NCI-H187 (cell line): ENCODE data around the gene PCNX2.
"Not testable (repeated sequence)": the region's sequence is repeated elsewhere in the genome, so short reads cannot be mapped to it uniquely, and the experiment has no call there.

ENCODE experiments used
- DNase-seq, 2 experiments: peaks; one replicate each; lab custom pipeline; 2025; lab: John Stamatoyannopoulos, UW

The PCNX2 gene

DNA sequence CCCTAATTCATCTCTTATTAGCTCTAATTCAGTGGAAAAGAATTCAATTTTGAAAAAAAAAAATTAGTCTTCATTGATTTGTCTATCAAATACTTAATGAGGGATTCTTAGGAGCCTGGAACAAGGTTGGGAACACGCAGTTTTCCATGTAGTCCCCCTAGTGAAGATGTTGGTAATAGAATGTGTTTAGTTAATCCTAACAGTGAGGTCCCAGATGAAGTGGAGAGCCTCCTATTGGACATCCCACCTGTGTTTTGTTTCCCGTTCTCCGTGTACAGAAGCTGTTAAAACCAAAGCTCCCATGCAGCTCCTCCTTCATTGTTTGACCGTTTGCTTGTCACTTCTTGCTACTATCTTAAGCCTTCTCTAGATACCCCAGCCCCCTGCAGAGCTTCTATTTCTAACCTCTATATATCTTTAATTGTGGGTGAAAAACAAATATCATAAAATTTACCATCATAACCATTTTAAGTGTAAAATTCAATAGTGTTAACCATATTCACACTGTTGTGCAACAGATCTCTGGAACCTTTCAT lies 67.5 kb downstream of the PCNX2 start:
- no peak for DNase-seq

DNA sequence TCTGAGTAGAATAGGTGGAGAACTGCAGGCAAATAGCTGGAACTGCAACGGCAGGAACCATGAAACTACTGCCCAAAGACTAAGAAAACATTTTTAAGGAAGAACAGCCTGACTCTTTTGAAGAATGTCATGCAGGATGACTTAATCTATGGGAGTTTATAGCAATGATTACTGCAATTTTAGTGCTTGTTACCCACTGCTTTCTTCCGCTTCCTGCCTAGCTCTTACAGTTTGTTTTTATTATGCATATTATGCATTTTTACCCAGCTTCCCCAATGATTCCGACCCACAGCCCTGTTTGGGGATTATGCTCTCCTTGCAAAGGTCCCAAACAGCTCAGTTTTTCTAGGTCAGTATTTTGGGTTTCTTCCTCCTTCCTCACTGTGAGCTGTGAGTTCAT lies 71.2 kb downstream of the PCNX2 start:
- DNase-seq: no peak

DNA sequence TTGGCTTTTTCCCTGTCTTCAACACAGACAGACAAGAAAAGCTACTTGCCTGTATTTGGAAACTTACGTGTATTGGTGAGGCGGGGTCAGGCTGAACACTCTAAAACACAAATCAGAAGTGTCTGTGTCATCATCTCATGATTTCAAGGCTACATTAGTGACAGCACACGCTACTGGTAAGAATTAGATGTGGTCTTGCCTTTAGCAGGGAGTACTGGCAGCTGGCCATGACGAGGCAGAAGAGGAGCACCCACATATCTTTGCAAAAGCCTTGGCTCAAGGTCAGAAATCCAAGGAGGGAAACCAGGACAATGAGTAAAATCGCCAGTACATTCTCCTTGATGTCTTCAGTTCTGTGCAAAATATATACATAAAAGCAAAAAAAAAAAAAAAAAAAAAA lies 77.7 kb downstream of the PCNX2 start:
- no peak for DNase-seq

DNA sequence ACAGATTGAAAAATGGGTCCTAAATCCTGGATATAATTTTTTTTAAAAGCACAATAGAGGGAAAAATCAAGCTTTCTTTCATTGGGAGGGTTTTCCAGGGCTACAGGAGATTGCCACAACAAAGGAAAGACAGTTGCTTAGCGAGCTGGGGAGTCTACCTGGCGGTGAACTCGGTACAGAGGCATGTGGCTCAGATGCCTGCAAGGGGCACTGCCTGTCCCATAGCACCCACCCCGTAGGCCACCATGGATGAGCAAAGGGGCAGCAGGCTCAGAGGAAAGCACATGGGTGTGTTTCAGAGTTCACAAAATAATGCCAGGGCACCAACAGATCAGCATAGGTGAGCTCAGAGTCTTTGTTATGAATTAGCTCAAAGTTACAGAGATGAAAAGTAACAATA lies 79.5 kb downstream of the PCNX2 start:
- no peak for DNase-seq

DNA sequence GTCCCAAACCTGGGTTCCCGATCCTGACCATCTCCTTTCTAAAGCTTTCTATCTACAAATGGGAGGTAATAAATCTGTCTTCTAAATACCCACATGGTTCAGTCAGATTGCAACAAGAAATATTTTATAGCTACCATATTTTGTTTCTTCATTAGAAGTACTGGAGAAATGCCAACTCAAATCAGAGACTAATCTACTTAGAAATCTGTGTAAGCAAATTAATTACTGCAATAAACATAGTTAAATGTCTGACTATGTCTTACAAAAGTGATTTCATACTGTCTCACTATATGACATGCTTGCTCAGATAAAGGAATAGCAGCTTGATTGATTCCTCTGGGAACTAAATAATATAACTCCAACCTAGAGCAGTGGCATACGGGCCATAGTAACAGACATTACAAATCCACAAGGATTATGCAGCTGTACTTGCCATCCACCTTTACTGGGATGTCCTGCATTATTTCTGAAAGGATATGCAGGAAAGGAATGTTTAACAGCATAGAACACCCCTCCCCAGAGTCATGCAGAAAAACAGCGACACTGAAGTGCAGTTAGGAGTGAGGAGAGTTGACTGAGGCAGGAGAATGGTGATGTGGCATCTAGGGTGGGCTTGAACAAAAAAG lies 80.3 kb downstream of the PCNX2 start:
- no peak for DNase-seq

DNA sequence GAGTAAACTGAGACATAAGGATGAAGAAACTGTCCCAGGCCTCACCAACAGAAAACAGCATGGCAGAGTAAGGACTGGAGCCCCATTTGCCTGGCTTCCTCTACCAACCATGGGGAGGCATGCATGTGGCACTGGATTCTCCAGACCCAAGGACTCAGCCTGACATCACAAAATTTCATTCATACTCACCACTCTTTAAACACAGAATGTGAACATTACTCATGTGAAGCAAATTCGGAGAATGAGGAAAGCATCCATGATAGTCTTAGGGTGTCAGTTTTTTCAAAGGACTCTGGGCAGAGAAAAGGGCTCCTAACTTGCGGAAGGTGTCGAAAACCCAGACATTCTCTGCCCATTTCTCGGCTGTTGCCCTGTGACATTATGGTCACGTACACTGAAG lies 83.9 kb downstream of the PCNX2 start:
- DNase-seq: no peak

DNA sequence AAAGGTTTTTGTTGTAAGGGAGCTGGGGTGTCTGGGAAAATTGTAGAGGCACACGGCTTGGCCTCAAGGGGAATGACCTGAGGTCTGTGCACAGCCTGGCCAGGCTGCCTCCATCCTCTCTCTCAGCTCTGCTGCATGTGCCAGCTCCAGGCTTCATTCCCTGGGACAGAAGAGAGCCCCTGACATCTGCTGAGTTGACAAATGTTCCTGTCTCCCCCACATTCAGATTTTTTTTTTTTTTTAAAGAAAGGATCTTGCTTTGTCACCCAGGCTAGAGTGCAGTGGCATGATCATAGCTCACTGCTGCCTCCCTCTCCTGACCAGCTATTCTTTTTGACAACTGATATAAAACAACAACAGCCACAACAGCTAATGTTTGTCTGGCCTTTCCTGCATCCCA lies 84.4 kb downstream of the PCNX2 start:
- DNase-seq: no peak

DNA sequence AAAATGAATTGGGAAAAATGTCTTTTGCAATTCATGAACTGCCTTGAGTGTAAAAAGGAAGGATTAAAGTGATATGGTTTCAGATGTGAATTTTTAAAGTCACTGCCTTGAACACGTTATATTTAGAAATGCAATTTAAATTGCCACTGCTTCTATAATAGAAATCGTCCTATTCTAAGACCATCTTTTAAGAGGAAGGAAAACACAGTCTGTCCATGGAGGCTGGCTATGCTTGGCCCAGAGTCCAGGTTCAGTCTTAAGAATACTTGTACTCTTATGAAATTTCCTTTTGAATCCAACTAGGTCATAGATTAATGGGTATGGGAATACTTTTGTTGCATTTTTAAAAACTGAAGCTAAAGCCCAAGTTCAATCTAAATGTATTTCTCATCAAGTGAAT lies 86.0 kb downstream of the PCNX2 start:
- DNase-seq: no peak

DNA sequence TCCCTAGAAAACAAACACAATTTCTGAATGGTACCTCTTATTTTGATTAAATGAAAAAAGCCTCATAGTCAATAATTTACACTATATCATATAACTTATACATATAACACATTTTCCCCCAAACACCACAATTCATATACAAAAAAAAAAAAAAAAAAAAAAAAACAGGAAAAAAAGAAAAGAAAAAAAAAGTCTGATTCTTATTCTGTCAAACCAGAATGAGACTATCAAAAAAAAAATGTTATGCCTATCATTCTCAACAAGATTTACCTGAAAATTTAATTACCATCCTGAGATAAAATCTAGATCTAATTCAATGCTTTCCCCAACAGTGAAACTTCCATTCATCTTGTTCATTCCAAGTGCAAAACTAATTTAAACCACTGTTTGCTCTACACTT lies 86.8 kb downstream of the PCNX2 start:
- DNase-seq: no peak

DNA sequence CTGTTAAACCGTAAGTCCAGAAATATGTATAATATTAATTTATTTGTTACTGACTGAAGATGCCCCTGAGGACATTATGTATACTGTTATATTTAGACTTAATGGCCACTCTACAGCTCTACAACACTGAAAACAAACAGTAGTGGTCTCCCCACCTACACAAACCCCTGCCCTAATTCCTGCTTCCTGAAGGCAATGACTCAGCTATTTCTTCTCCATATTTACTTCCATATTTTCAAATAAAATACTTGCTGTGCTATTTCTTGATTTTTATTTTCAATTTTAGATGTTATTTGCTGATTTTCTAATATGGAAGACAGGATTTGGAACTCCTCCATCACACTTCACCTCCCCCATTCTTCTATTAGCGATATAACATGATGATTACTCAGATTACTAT lies 97.6 kb downstream of the PCNX2 start:
- no peak for DNase-seq

DNA sequence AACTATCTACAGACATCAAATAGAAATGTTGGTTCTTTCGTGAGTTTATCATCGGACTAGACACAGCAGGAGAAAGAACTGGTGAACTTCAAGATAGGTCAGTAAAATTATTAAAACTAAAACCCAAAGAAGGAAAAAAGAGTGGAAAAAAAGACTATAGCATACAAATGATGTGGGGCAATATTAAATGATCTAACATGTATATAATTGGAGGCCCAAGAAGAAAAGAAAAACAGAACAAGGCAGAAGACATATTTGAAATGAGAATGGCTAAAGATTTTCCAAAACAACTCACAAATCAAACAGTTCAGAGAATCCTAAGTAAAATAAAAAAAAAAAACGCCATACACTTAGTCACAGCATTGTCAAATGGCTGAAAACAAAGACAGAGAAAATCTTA lies 101.8 kb downstream of the PCNX2 start:
- DNase-seq: no peak

DNA sequence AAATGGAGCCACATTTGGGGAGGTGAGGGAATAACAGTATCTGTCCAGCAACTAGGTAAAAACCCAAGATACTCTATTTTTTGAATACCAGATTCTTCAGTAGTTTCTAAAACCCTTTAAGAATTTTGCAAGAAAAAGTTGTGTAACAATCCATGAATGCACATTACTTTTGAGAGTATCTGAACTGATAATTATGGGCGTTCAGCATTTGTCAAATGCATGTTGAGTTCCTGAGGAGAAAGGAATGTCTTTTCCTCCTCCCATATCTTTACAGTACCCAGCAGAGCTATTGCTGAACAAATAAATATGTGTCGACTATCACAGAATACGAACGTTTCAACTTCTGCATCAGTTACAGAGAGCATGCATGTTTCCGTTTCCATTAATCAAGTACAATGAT lies 104.5 kb downstream of the PCNX2 start:
- no peak for DNase-seq

DNA sequence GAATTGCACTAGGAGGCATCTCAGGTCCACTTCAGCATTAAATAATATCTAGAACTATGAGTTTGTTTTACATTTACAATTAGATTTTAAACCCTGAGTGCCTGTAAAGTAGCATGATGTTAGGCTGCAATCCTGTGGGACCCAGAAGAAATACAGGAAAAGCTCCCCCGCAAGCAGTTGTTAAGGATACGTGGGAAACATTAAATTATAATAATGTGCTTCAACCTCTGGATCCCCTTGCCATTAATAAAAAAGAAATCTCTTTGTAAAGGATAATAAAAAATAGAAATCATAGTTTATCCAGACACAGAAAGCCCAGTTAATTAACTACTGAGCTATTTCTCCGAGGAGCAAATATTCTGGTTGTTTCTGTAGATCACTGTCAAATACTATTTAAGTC lies 106.0 kb downstream of the PCNX2 start:
- DNase-seq: no peak

DNA sequence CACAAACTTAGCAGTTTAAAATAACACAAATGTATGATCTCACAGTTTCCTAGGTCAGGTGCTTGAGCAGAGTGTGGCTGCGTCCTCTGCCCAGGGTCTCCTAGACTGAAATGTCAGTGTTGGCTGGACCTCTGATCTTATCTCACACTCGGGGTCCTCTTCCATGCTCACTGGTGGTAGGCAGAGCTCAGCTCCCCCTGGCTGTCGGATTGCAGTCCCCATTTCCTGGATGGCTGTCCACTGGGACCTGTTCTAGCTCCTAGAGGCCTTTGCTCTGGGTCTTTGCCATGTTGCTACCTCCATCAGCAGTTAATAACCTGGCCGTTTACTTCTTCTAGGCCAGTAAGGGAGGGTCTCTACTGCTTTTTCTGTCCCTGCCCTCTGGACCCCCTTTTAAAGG lies 107.5 kb downstream of the PCNX2 start:
- no peak for DNase-seq

DNA sequence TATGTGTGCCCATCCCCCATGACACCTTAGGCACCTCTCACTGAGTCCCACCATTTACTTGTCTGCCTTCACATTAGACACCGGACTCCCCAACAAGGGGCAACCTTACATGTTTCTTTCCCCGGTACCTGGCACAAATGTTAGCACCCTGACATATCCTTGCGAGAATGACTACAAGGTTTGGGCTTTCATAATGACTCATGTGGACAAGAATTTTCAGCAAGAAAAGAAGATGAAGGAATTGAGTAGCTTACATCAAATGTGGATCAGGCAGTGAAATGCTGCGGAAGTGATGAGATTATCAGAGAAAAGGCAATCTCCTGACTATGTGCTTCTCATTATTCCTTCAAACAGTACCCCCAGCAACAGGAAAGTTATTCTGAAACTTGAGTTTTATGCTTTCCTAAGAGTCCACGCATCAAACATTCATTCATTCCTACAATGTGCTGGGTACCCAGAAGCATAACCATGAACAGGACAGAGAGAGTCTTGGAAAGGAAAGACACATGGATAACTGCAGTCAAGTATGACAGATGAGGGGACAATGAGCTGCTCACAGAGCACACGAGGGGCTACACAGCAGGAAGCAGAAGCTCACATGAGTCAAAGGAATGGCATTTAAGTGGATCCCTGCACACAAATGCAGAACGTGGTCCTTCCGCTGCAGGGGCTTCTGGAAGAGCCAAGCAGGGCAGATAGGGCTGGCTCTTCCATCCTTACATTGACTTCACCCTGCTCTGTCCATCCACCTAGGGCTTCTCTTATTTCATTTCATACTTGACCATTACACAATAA lies 112.1 kb downstream of the PCNX2 start:
- no peak for DNase-seq

DNA sequence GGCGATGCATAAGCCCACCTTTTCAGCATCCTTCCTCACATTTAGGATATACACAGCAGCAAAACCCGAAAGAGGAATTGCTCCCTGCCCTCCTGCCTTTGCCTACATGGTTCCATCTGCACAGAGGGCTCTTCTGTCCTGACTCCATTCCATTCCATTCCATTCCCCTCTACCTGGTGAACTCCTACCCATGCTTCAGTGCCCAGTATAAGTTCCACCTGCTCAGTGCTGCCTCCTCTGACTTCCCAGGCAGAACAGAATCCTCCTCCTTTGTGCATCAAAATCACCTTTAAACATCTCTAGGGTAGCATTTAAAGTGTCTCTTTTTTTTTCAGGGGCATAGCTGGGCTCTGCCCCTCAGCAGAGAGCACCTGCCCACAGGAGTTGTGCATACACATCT lies 112.9 kb downstream of the PCNX2 start:
- no peak for DNase-seq

DNA sequence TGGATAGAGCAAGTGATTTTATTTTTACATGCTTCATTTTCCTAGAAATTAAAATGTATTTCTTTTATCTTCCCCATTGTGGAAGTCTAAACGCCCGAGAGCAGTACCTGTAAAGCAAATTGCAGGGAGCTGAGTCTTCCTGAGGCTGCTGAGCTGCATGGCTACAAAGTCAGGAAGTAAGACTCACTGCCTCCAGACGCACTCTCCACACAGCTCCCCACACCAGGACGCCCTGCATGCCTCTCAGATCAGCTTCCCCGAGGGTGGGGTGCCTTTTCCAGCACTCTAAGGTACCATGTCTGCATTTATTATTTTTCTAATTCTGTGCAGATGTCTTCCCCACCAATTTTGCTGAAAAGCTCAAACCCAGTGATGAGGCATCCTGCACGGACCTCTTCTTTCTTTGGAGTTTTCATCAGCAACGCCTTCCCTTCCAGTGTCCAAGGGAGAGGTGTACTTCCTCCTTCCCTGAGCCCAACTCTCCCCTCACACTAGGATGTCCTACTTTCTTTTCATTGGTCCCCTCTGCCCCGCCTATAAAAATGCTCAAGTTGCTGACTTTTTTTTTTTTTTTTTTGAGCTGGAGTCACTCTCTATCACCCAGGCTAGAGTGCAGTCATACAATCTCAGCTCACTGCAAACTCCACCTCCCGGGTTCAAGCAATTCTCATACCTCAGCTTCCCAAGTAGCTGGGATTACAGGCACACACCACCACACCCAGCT lies 114.7 kb downstream of the PCNX2 start:
- no peak for DNase-seq

DNA sequence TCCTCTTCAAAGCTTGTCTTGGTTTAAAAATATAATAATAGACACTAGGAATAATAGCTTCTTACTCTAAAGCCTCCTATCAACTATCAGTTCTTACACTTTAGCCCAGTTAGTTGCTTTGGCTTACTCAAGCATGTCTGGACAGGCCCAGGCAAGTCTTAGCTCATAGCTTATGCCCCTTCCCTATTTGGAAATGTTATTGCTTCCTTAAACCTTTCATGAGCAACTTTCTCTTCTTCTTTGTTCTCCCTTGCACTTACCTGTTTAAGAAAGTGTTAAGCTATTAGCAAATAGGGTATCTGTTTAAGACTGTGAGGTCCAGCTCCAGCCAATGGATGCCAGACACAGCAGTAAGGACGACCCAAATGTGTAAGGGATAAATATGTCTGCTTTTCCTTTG lies 115.9 kb downstream of the PCNX2 start:
- DNase-seq: not testable (repeated sequence)

DNA sequence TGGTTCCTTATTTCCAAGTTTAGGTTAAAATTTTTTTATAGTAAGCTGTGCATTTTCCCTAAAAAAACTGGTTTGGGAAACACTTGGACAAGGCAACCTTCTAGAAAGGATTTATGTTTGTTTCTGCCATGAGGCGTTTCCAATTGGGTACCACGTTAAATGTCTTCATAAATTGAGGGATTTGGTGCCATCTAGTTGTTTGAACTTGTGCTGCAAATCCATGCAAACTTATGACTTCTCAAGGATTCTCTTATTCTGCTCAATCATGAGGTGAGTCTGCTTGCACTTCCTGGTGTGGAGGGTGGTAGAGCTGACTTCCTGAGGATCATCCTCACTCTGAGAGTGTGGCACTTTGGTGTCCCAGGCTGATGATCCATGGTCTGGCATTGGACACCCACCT lies 123.3 kb downstream of the PCNX2 start:
- DNase-seq: no peak

DNA sequence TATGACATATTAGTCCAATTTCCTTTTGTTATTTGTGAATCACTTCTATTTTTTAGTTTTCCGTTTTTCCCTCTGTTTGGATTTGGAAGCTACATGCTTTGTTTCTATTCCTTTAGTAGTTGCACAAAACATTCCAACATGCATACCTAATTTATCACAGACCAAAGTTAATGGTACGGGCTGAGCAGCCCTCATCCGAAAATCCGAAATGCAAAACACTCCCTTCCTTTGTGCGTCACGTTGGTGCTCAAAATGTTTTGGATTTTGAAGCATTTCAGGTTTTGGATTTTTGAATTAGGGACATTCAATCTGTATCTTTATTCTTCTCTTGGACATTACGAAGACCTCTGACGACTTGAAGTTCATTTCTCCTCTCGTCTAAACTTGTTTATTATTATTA lies 124.8 kb downstream of the PCNX2 start:
- no peak for DNase-seq

DNA sequence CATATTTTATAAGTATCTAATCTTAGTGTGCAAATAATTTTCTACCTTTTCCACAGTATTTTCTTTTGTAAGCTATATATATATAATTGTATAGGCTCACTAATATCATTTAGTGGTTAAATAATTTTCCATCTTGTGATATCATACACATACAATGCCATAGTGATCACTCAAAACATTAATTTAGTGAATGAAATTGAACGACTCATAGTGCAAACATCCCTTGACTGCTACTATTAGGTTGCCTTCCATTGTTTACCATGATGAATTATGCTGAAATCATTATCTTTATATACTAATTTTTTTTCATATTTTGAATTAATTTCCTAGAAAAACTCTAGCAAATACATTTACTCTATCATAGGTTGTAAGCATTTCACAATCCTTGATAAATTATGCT lies 127.1 kb downstream of the PCNX2 start:
- no peak for DNase-seq

DNA sequence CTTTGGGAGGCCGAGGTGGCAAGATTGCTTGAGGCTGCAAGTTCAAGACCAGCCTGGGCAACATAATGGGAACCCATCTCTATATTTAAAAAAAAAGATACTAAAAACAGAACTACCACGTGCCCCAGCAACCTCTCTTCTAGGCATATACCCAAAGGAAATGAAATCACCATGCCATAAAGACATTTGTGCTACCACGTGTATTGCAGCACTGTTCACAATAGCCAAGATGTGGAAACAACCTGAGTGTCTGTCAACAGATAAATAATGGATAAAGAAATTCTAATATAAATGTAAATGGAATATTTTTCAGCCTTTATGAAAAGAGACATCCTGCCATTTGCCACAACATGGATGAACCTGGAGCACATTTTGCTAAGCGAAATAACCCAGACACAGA lies 128.6 kb downstream of the PCNX2 start:
- DNase-seq: no peak

DNA sequence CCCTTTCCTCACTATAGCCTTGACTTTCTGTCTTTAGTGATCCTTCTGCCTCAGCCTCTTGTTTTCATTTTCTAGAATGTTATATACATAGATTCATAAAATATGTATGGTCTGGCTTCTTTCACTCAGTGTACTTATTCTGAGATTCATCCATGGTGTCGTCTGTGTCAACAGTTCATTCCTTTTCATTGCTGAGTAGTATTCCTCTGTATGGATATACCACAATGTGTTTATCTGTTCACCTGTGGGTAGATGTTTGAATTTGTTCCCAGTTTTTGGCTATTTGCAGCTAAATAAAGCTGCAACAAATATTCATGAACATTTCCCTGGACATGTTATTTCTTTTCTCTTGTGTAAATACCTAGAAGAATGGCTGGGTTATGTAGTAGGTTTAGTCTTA lies 131.8 kb downstream of the PCNX2 start:
- DNase-seq: no peak
